Esophagus muscularis mucosa (tissue), 4 donors: ENCODE data around the gene TOM1. TPM values are rescaled to one million over a fixed set of nuclear protein-coding genes. Genes with fewer than 3 reads are reported as not detected.

ENCODE experiments used
- DNase-seq: peaks from one replicate; pipeline ENCODE4 v3.0.0-alpha.2; 2017; ENCODE audit errors: extremely low spot score
- H3K27ac ChIP-seq, 4 donors: fragments of 200-600 bp; sonication (generic); replicated peaks in 1 of 4; 1 replicate in 3 of 4; 2 replicates in 1 of 4; pipeline ENCODE4 v1.5.1; 2016 to 2019; ENCODE audit warnings: mild to moderate bottlenecking in 1 of 4
- H3K27me3 ChIP-seq, 4 donors: fragments of 200-600 bp; sonication (generic); one replicate each; pipeline versions ENCODE4 v1.5.1 to v1.6.0; 2016 to 2019
- H3K36me3 ChIP-seq, 4 donors: fragments of 200-600 bp; sonication (generic); one replicate each; pipeline ENCODE4 v1.5.1; 2016 to 2019
- H3K4me1 ChIP-seq, 4 donors: fragments of 200-600 bp; sonication (generic); one replicate each; pipeline ENCODE4 v1.5.1; 2016 to 2019
- H3K4me3 ChIP-seq, 4 donors: fragments of 200-600 bp; sonication (generic); 1 replicate in 2 of 4; 2 replicates in 2 of 4; pipeline ENCODE4 v1.5.1; 2016 to 2019; ENCODE audit warnings: mild to moderate bottlenecking in 4 of 4, moderate library complexity in 1 of 4
- H3K9me3 ChIP-seq, 4 donors: fragments of 200-600 bp; sonication (generic); 1 replicate in 3 of 4; 2 replicates in 1 of 4; pipeline ENCODE4 v1.5.1; 2016 to 2019
- CTCF ChIP-seq, 3 experiments: fragments of 200-600 bp in 2 of 3; fragments of 450-650 bp in 1 of 3; sonication (generic) in 2 of 3; IDR thresholded peaks; one replicate each; pipeline ENCODE4 v1.5.1; 2017 to 2019; ENCODE audit warnings: antibody characterized with exemption in 3 of 3, mild to moderate bottlenecking in 2 of 3, moderate library complexity in 1 of 3
- EP300 ChIP-seq: sonication (generic); formaldehyde crosslinking; IDR thresholded peaks from one replicate; pipeline ENCODE4 v1.6.1; 2017; ENCODE audit warnings: antibody characterized with exemption
- POLR2A ChIP-seq: fragments of 450-650 bp; IDR thresholded peaks from one replicate; pipeline ENCODE4 v1.6.1; 2017; ENCODE audit warnings: antibody characterized with exemption, moderate library complexity, mild to moderate bottlenecking, low read depth
- POLR2AphosphoS5 ChIP-seq, 2 donors: sonication (generic); formaldehyde crosslinking; IDR thresholded peaks; one replicate each; pipeline ENCODE4 v1.6.1; 2017; ENCODE audit warnings: antibody characterized with exemption in 2 of 2
- WGBS: methylation state at CpG from one replicate; pipeline ENCODE4 v1.1.5; 2018; 5-methylcytosine and 5-hydroxymethylcytosine counted together
- intact Hi-C: fragments of 100-400 bp; cut with DNase I; formaldehyde crosslinking; loops from one replicate; pipeline ENCODE4 v1.15.1; 2023
- total RNA-seq, 4 donors: library from RNA; depleted of rRNA; stranded (reverse); fragments of >200 nt; gene quantifications; one replicate each; pipeline versions ENCODE4 v1.1.0 to v1.2.1, GENCODE V29; 2016

Gene TOM1
- total RNA-seq, 4 donors from 2014 or later: 22.8 to 44.6 (median 35.8) TPM

GRCh38 chr22:35269630-35270029 lies 30.1 kb upstream of the TOM1 start:
- DNase-seq: no peak
- intact Hi-C loops: no loop called here

GRCh38 chr22:35274154-35274871 lies 25.4 kb upstream of the TOM1 start:
- no peaks in the 10 kb centered on the region for H3K4me1 ChIP-seq
- no peaks in the 10 kb centered on the region for H3K27me3 ChIP-seq
- no peak overlapping the region for H3K4me3 ChIP-seq
- no peak overlapping the region for H3K27ac ChIP-seq
- no peaks in the 10 kb centered on the region for H3K9me3 ChIP-seq
- peaks cover 0 to 84% (median 36%) of the 10 kb centered on the region in 4 donors for H3K36me3 ChIP-seq
- no peak for DNase-seq
- TF ChIP-seq POLR2A (no peak), CTCF (IDR thresholded peaks at IDR 0.05) (no peak), EP300 (no peak), POLR2AphosphoS5 (IDR thresholded peaks at IDR 0.05) (no peak)
- intact Hi-C loops: no loop called here
- WGBS: 96% methylated on average over 8 of the region's 8 CpGs

More at GRCh38 chr22:35269630-35270029, 30.1 kb upstream of the TOM1 start:
- no peak for TF ChIP-seq POLR2A
- TF ChIP-seq CTCF (IDR thresholded peaks at IDR 0.05): no peak
- TF ChIP-seq EP300: no peak
- no peak for TF ChIP-seq POLR2AphosphoS5 (IDR thresholded peaks at IDR 0.05)
- no peaks in the 10 kb centered on the region for H3K27me3 ChIP-seq
- H3K9me3 ChIP-seq: no peaks in the 10 kb centered on the region
- WGBS: 98% methylated on average over 3 of the region's 3 CpGs
- H3K4me3 ChIP-seq: no peak overlapping the region
- H3K4me1 ChIP-seq: no peaks in the 10 kb centered on the region
- H3K36me3 ChIP-seq: peaks cover 22 to 99% (median 75%) of the 10 kb centered on the region in 4 donors
- H3K27ac ChIP-seq: no peak overlapping the region

GRCh38 chr22:35275580-35275979 lies 24.1 kb upstream of the TOM1 start:
- peaks cover 0 to 76% (median 25%) of the 10 kb centered on the region in 4 donors for H3K36me3 ChIP-seq
- TF ChIP-seq CTCF (IDR thresholded peaks at IDR 0.05): no peak
- TF ChIP-seq POLR2AphosphoS5 (IDR thresholded peaks at IDR 0.05): no peak
- no peak for TF ChIP-seq POLR2A
- TF ChIP-seq EP300: no peak
- H3K4me3 ChIP-seq: no peak overlapping the region
- intact Hi-C loops: no loop called here
- H3K9me3 ChIP-seq: no peaks in the 10 kb centered on the region
- no peak for DNase-seq
- no peaks in the 10 kb centered on the region for H3K27me3 ChIP-seq
- no peak overlapping the region for H3K27ac ChIP-seq
- no peaks in the 10 kb centered on the region for H3K4me1 ChIP-seq
- WGBS: 100% methylated on average over 1 of the region's 1 CpG

- Histone ChIP-seq H3K27ac (no peak overlapping the region), H3K4me1 (no peaks in the 10 kb centered on the region), H3K36me3 (peaks cover 0 to 72% (median 25%) of the 10 kb centered on the region in 4 donors), H3K9me3 (no peaks in the 10 kb centered on the region), H3K27me3 (no peaks in the 10 kb centered on the region), H3K4me3 (no peak overlapping the region)
- TF ChIP-seq POLR2AphosphoS5 (IDR thresholded peaks at IDR 0.05) (no peak), EP300 (no peak), POLR2A (no peak)
- intact Hi-C loops: no loop called here
- WGBS: 87% methylated on average over 4 of the region's 4 CpGs
- DNase-seq: no peak
These were observed 23.7 kb upstream of the TOM1 start for GRCh38 chr22:35276019-35276418.

GRCh38 chr22:35288116-35288515 lies 11.6 kb upstream of the TOM1 start:
- H3K4me1 ChIP-seq: no peaks in the 10 kb centered on the region
- H3K27me3 ChIP-seq: no peaks in the 10 kb centered on the region
- no peak overlapping the region for H3K27ac ChIP-seq
- no peak for DNase-seq
- H3K4me3 ChIP-seq: no peak overlapping the region
- peaks cover 48 to 94% (median 83%) of the 10 kb centered on the region in 4 donors for H3K36me3 ChIP-seq
- TF ChIP-seq POLR2A: no peak
- TF ChIP-seq CTCF (IDR thresholded peaks at IDR 0.05): no peak
- no peak for TF ChIP-seq POLR2AphosphoS5 (IDR thresholded peaks at IDR 0.05)
- no peak for TF ChIP-seq EP300
- intact Hi-C loops: no loop called here
- H3K9me3 ChIP-seq: no peaks in the 10 kb centered on the region
- WGBS: 92% methylated on average over 1 of the region's 1 CpG
